ENCODE measurements around the gene ADAMTS6. TPM values are rescaled to one million over a fixed set of nuclear protein-coding genes. Genes with fewer than 3 reads are reported as not detected.
A peak's percentile ranks its signal among the peaks of the same experiment; 100 is the strongest.

The ADAMTS6 gene
- total and polyA plus RNA-seq, 2 of the 13 experiments (the other 11 are each of a cell fraction or from before 2014, with no cell fraction given), result 3.1 to 8.2 TPM

DNA sequence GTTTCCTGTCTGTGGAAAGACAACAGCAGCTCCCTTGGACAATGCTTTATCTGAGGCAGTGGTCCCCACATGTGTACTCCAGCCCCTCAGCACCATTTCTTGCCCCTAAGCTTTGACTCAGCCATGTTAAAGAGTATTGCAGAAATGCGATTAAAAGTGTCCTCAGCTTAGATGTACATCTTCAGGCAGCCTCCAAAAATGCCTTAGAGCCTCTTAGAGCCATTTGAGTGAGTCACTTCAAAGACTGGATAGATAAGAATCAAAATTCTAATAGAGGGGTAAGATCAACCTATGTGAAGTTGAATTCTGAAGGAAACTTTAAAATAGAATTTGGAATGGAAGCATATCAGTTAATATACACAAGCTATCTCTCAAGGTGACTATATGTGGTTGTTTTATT is 296.3 kb downstream of the ADAMTS6 start:
- intact Hi-C loops (cut with micrococcal nuclease; ENCODE audit: unreplicated experiment), result no loop called here
- DNase-seq (ENCODE audit: low spot score) (no peak), FAIRE-seq (no peak), ATAC-seq (no peak)
- no peak for TF ChIP-seq ZFP36L1 (CRISPR knock-in tag; IDR thresholded peaks at IDR 0.05)
- TF ChIP-seq, protein P1, sequence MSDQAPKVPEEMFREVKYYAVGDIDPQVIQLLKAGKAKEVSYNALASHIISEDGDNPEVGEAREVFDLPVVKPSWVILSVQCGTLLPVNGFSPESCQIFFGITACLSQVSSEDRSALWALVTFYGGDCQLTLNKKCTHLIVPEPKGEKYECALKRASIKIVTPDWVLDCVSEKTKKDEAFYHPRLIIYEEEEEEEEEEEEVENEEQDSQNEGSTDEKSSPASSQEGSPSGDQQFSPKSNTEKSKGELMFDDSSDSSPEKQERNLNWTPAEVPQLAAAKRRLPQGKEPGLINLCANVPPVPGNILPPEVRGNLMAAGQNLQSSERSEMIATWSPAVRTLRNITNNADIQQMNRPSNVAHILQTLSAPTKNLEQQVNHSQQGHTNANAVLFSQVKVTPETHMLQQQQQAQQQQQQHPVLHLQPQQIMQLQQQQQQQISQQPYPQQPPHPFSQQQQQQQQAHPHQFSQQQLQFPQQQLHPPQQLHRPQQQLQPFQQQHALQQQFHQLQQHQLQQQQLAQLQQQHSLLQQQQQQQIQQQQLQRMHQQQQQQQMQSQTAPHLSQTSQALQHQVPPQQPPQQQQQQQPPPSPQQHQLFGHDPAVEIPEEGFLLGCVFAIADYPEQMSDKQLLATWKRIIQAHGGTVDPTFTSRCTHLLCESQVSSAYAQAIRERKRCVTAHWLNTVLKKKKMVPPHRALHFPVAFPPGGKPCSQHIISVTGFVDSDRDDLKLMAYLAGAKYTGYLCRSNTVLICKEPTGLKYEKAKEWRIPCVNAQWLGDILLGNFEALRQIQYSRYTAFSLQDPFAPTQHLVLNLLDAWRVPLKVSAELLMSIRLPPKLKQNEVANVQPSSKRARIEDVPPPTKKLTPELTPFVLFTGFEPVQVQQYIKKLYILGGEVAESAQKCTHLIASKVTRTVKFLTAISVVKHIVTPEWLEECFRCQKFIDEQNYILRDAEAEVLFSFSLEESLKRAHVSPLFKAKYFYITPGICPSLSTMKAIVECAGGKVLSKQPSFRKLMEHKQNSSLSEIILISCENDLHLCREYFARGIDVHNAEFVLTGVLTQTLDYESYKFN (CRISPR knock-in tag; conservative IDR thresholded peaks at IDR 0.05), result no peak
- TF ChIP-seq PAX8 (CRISPR knock-in tag; IDR thresholded peaks at IDR 0.05; ENCODE audit: borderline replicate concordance), result no peak
- H3K4me3 ChIP-seq (replicated peaks in 1 of 3; ENCODE audit: insufficient read depth in 1 of 3, low read depth in 2 of 3, low read length in 3 of 3), result no peak overlapping the region; a peak in 1 of 6 replicates
- H2AFZ ChIP-seq (ENCODE audit: low read length), result no peak overlapping the region
- no peaks in the 10 kb centered on the region for H3K79me2 ChIP-seq (ENCODE audit: insufficient read depth, low read length)
- no peaks in the 10 kb centered on the region for H3K9me3 ChIP-seq (ENCODE audit: low read length)
- no peaks in the 10 kb centered on the region for H3K36me3 ChIP-seq (replicated peaks in 1 of 2; ENCODE audit: control insufficient read depth in 1 of 2, insufficient read depth in 2 of 2, low read length in 2 of 2)
- ChIA-PET CTCF (ENCODE audit: low intra/inter-chr PET ratio, low total read pairs) (no interaction called here), POLR2A (no interaction called here)
- H3K4me2 ChIP-seq (ENCODE audit: low read depth, low read length), result peak overlapping the region; percentile 55
- no peaks in the 10 kb centered on the region for H4K20me1 ChIP-seq (ENCODE audit: insufficient read depth, low read length)
- H3K9ac ChIP-seq (ENCODE audit: insufficient read depth, low read depth, low read length), result no peak overlapping the region
- H3K27ac ChIP-seq (ENCODE audit: extremely low read length, insufficient read depth, low read length), result peak overlapping the region; percentile 24
- in situ Hi-C loops (cut with HindIII; ENCODE audit: extremely low pct_ligation_motif_present, low pct_unique_long_range_greater_than_20kb), result no loop called here
- 88% methylated on average over 1 of the region's 1 CpG for WGBS (ENCODE audit: low lambda C conversion rate)
- BruUV-seq (replicated peaks), result no TSS peak
- no peaks in the 10 kb centered on the region for H3K27me3 ChIP-seq (ENCODE audit: control insufficient read depth in 1 of 2, insufficient read depth in 2 of 2, low read length in 2 of 2)
- peaks cover 21% of the 10 kb centered on the region for H3K4me1 ChIP-seq (ENCODE audit: insufficient read depth, low read length)

DNA sequence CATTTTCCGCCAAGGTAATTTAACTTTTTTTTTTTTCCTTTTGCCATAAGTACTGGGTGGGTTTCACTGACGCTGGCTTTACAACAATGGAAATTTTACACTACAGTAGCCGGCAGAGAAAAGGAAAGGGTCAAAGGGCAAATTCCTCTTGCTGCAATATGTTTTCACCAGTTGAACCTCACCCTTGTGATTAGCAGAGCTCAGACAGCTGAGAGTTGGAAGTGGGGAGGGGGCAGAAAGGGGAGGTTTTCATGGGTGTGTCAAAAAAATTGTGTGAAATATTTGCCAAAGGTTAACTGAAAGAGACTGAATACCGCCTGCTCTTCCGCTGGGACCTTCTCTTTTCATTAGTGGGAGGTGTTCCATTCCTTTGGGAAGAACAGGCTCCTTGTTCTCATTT is 296.9 kb downstream of the ADAMTS6 start:
- Histone ChIP-seq H3K36me3 (replicated peaks in 1 of 2; ENCODE audit: control insufficient read depth in 1 of 2, insufficient read depth in 2 of 2, low read length in 2 of 2) (no peaks in the 10 kb centered on the region), H2AFZ (ENCODE audit: low read length) (no peak overlapping the region), H3K4me3 (replicated peaks in 1 of 3; ENCODE audit: insufficient read depth in 1 of 3, low read depth in 2 of 3, low read length in 3 of 3) (peak overlapping the region in 1 of 3 experiments; percentile 24; a peak in 2 of 6 replicates), H4K20me1 (ENCODE audit: insufficient read depth, low read length) (no peaks in the 10 kb centered on the region), H3K27me3 (ENCODE audit: control insufficient read depth in 1 of 2, insufficient read depth in 2 of 2, low read length in 2 of 2) (no peaks in the 10 kb centered on the region), H3K27ac (ENCODE audit: extremely low read length, insufficient read depth, low read length) (peak overlapping the region; percentile 54), H3K9ac (ENCODE audit: insufficient read depth, low read depth, low read length) (no peak overlapping the region), H3K4me2 (ENCODE audit: low read depth, low read length) (peak overlapping the region; percentile 55), H3K79me2 (ENCODE audit: insufficient read depth, low read length) (no peaks in the 10 kb centered on the region), H3K9me3 (ENCODE audit: low read length) (no peaks in the 10 kb centered on the region), H3K4me1 (ENCODE audit: insufficient read depth, low read length) (peaks cover 21% of the 10 kb centered on the region)
- intact Hi-C loops (cut with micrococcal nuclease; ENCODE audit: unreplicated experiment) (no loop called here), in situ Hi-C loops (cut with HindIII; ENCODE audit: extremely low pct_ligation_motif_present, low pct_unique_long_range_greater_than_20kb) (no loop called here)
- WGBS (ENCODE audit: low lambda C conversion rate), result 3% methylated on average over 5 of the region's 5 CpGs
- no TSS peak for BruUV-seq (replicated peaks)
- FAIRE-seq (peak; percentile 84), ATAC-seq (peak; percentile 97), DNase-seq (ENCODE audit: low spot score) (peak; percentile 92)
- POLR2A ChIA-PET, result interaction anchor here (0.9 kb wide), 1 partner anchor 13 kb away, joined by 3 read pairs; no protein-coding TSS in a partner anchor
- CTCF ChIA-PET (ENCODE audit: low intra/inter-chr PET ratio, low total read pairs), result no interaction called here
- TF ChIP-seq, protein P2, sequence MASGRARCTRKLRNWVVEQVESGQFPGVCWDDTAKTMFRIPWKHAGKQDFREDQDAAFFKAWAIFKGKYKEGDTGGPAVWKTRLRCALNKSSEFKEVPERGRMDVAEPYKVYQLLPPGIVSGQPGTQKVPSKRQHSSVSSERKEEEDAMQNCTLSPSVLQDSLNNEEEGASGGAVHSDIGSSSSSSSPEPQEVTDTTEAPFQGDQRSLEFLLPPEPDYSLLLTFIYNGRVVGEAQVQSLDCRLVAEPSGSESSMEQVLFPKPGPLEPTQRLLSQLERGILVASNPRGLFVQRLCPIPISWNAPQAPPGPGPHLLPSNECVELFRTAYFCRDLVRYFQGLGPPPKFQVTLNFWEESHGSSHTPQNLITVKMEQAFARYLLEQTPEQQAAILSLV (CRISPR knock-in tag; IDR thresholded peaks at IDR 0.05; ENCODE audit: borderline replicate concordance), result no peak
- 0 out of 2 replicates have a peak, but pooled peaks have one; percentile 16 for TF ChIP-seq BCL6 (CRISPR knock-in tag; IDR thresholded peaks at IDR 0.05)
- TF ChIP-seq, protein P3, sequence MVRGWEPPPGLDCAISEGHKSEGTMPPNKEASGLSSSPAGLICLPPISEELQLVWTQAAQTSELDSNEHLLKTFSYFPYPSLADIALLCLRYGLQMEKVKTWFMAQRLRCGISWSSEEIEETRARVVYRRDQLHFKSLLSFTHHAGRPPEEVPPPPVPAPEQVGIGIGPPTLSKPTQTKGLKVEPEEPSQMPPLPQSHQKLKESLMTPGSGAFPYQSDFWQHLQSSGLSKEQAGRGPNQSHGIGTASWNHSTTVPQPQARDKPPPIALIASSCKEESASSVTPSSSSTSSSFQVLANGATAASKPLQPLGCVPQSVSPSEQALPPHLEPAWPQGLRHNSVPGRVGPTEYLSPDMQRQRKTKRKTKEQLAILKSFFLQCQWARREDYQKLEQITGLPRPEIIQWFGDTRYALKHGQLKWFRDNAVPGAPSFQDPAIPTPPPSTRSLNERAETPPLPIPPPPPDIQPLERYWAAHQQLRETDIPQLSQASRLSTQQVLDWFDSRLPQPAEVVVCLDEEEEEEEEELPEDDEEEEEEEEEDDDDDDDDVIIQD (CRISPR knock-in tag; IDR thresholded peaks at IDR 0.05; ENCODE audit: low read depth), result peak; percentile 85; the same call in 1 of the 2 replicates
- no peak for TF ChIP-seq CCDC6 (CRISPR knock-in tag; IDR thresholded peaks at IDR 0.05)
- peak; percentile 86 for TF ChIP-seq NCOR1 (IDR thresholded peaks at IDR 0.05; ENCODE audit: borderline replicate concordance, low read length)
- 0 out of 2 replicates have a peak, but pooled peaks have one; percentile 19 for TF ChIP-seq TGIF2 (CRISPR knock-in tag; IDR thresholded peaks at IDR 0.05)
- TF ChIP-seq, protein P4, sequence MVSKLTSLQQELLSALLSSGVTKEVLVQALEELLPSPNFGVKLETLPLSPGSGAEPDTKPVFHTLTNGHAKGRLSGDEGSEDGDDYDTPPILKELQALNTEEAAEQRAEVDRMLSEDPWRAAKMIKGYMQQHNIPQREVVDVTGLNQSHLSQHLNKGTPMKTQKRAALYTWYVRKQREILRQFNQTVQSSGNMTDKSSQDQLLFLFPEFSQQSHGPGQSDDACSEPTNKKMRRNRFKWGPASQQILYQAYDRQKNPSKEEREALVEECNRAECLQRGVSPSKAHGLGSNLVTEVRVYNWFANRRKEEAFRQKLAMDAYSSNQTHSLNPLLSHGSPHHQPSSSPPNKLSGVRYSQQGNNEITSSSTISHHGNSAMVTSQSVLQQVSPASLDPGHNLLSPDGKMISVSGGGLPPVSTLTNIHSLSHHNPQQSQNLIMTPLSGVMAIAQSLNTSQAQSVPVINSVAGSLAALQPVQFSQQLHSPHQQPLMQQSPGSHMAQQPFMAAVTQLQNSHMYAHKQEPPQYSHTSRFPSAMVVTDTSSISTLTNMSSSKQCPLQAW (CRISPR knock-in tag; IDR thresholded peaks at IDR 0.05), result 0 out of 2 replicates have a peak, but pooled peaks have one; percentile 34
